HepG2 (cell line): ENCODE results near the gene ZNF302. TPM values are rescaled to one million over a fixed set of nuclear protein-coding genes. Genes with fewer than 3 reads are reported as not detected.

Source experiments
- E2F2 ChIP-seq: sonication (generic); formaldehyde crosslinking; IDR thresholded peaks from 2 replicates; pipeline ENCODE4 v1.4.0; 2020; ENCODE audit warnings: missing genetic modification reagents, borderline replicate concordance
- EED ChIP-seq: sonication (generic); formaldehyde crosslinking; IDR thresholded peaks from 2 replicates; pipeline ENCODE4 v1.5.0; 2020; ENCODE audit warnings: mild to moderate bottlenecking, missing genetic modification reagents
- EHMT2 ChIP-seq: fragments of 200-600 bp; sonication (generic); IDR thresholded peaks from 2 replicates; pipeline ENCODE4 v1.7.0; 2017; ENCODE audit warnings: antibody characterized with exemption, low read depth, low read length, borderline replicate concordance
- GATAD2A ChIP-seq: IDR thresholded peaks from 2 replicates; pipeline ENCODE4 v1.6.1; 2016
- GTF2F1 ChIP-seq: fragments of 150-350 bp; IDR thresholded peaks from 2 replicates; pipeline ENCODE4 v1.6.1; 2014; ENCODE audit warnings: low read length
- HBP1 ChIP-seq: IDR thresholded peaks from 2 replicates; pipeline ENCODE4 v1.6.1; 2016; ENCODE audit warnings: low read depth, control low read depth
- HMGA1 ChIP-seq: sonication (generic); formaldehyde crosslinking; conservative IDR thresholded peaks from 2 replicates; pipeline ENCODE4 v1.4.0; 2020; ENCODE audit warnings: missing genetic modification reagents
- HNF1A ChIP-seq, 2 experiments: sonication (generic) in 1 of 2; formaldehyde crosslinking in 1 of 2; IDR thresholded peaks; 2 replicates each; pipeline versions ENCODE4 v1.4.0 to v1.6.1; 2016 to 2020; ENCODE audit warnings: borderline replicate concordance in 1 of 2, low read depth in 1 of 2, mild to moderate bottlenecking in 1 of 2, missing genetic modification reagents in 1 of 2
- HNF4G ChIP-seq, 2 experiments: sonication (generic) in 1 of 2; formaldehyde crosslinking in 1 of 2; IDR thresholded peaks; 2 replicates each; pipeline versions ENCODE4 v1.4.0 to v1.6.1; 2011 to 2020; ENCODE audit warnings: borderline replicate concordance in 2 of 2, low read depth in 2 of 2, mild to moderate bottlenecking in 2 of 2, low read length in 1 of 2, missing genetic modification reagents in 1 of 2, moderate library complexity in 1 of 2
- HNRNPK ChIP-seq: fragments of 200-400 bp; formaldehyde crosslinking; IDR thresholded peaks from 2 replicates; pipeline ENCODE4 v1.6.1; 2018; ENCODE audit warnings: low read length, low read depth, moderate library complexity, mild to moderate bottlenecking; ENCODE audit not compliant: poor library complexity, severe bottlenecking
- HOXA3 ChIP-seq: sonication (generic); formaldehyde crosslinking; IDR thresholded peaks from 2 replicates; pipeline ENCODE4 v1.5.0; 2020; ENCODE audit warnings: missing genetic modification reagents
- KLF16 ChIP-seq, 2 experiments: sonication (generic) in 1 of 2; formaldehyde crosslinking in 1 of 2; IDR thresholded peaks; 2 replicates each; pipeline versions ENCODE4 v1.6.1 to v1.8.0; 2016 to 2023; ENCODE audit warnings: missing genetic modification reagents in 2 of 2, missing compliant biosample characterization in 1 of 2
- MIER3 ChIP-seq: IDR thresholded peaks from 2 replicates; pipeline ENCODE4 v1.6.1; 2016; ENCODE audit warnings: missing compliant biosample characterization, borderline replicate concordance
- MIXL1 ChIP-seq: IDR thresholded peaks from 2 replicates; pipeline ENCODE4 v1.6.1; 2016
- TARDBP ChIP-seq: sonication (generic); formaldehyde crosslinking; IDR thresholded peaks from 2 replicates; pipeline ENCODE4 v1.8.0; 2022; ENCODE audit warnings: mild to moderate bottlenecking, missing genetic modification reagents
- WIZ ChIP-seq: sonication (generic); formaldehyde crosslinking; IDR thresholded peaks from 2 replicates; pipeline ENCODE4 v1.5.1; 2020; ENCODE audit warnings: mild to moderate bottlenecking, missing genetic modification reagents
- ZHX1 ChIP-seq: sonication (generic); formaldehyde crosslinking; IDR thresholded peaks from 2 replicates; pipeline ENCODE4 v1.8.1; 2022; ENCODE audit warnings: low read depth, mild to moderate bottlenecking, missing genetic modification reagents
- ZNF232 ChIP-seq: sonication (generic); formaldehyde crosslinking; IDR thresholded peaks from 2 replicates; pipeline ENCODE4 v1.4.0; 2020; ENCODE audit warnings: missing genetic modification reagents, borderline replicate concordance
- ZNF317 ChIP-seq: sonication (generic); formaldehyde crosslinking; IDR thresholded peaks from 2 replicates; pipeline ENCODE4 v1.5.0; 2020; ENCODE audit warnings: mild to moderate bottlenecking, missing genetic modification reagents
- ZNF644 ChIP-seq: IDR thresholded peaks from 2 replicates; pipeline ENCODE4 v1.6.1; 2016; ENCODE audit warnings: low read depth
- ZNF891 ChIP-seq: sonication (generic); formaldehyde crosslinking; IDR thresholded peaks from 2 replicates; pipeline ENCODE4 v1.5.0; 2020; ENCODE audit warnings: mild to moderate bottlenecking, missing genetic modification reagents
- polyA plus RNA-seq, 8 experiments: library from polyadenylated mRNA; depleted of rRNA in 3 of 8; stranded (reverse) in 7 of 8; unstranded in 1 of 8; fragments of >200 nt; fragmentation: Illumina TruSeq in 4 of 8; extraction: Trizol in 4 of 8; gene quantifications; 2 replicates each; pipeline versions ENCODE4 v1.2.1 to v1.2.3, GENCODE V29; 2011 to 2016; ENCODE audit warnings: low read depth in 4 of 8, missing spikeins in 1 of 8, mixed read lengths in 1 of 8; ENCODE audit not compliant: insufficient read depth in 1 of 8
- total RNA-seq, 5 experiments: library from RNA; depleted of rRNA; stranded (reverse); fragments of >200 nt; fragmentation: Illumina TruSeq; extraction: Trizol; gene quantifications; 2 replicates each; pipeline ENCODE4 v1.2.3, GENCODE V29; 2016; ENCODE audit warnings: low read depth in 1 of 5

ZNF302 gene
- total and polyA plus RNA-seq, 2 of the 13 experiments (the other 11 are each of a cell fraction or from before 2014, with no cell fraction given): not detected

GRCh38 chr19:34673590-34673989, 3.9 kb upstream of the ZNF302 start (continued):
- TF ChIP-seq HBP1 (CRISPR knock-in tag): no peak
- TF ChIP-seq ZNF891 (CRISPR knock-in tag): no peak
- 0 out of 2 replicates have a peak, but pooled peaks have one; percentile 26 for TF ChIP-seq ZNF232 (CRISPR knock-in tag)
- peak; percentile 21; the same call in 1 of the 2 replicates for TF ChIP-seq TARDBP (CRISPR knock-in tag)
- TF ChIP-seq HNF1A (IDR thresholded peaks at IDR 0.05; ENCODE audit: low read depth): no peak
- no peak for TF ChIP-seq HNF1A (CRISPR knock-in tag; IDR thresholded peaks at IDR 0.05; ENCODE audit: borderline replicate concordance)
- TF ChIP-seq EED (CRISPR knock-in tag): no peak
- peak; percentile 59; the same call in 1 of the 2 replicates for TF ChIP-seq ZNF317
- peak; percentile 62; the same call in 1 of the 2 replicates for TF ChIP-seq WIZ
- peak; percentile 98 for TF ChIP-seq ZNF644 (CRISPR knock-in tag)
- peak; percentile 55; the same call in 1 of the 2 replicates for TF ChIP-seq MIER3
- TF ChIP-seq HMGA1 (CRISPR knock-in tag): no peak
- TF ChIP-seq ZHX1: no peak
- TF ChIP-seq E2F2 (CRISPR knock-in tag): no peak
- TF ChIP-seq HOXA3 (CRISPR knock-in tag): 0 out of 2 replicates have a peak, but pooled peaks have one; percentile 26
- no peak for TF ChIP-seq MIXL1 (CRISPR knock-in tag)
- TF ChIP-seq KLF16 (CRISPR knock-in tag; IDR thresholded peaks at IDR 0.05): 0 out of 4 replicates have a peak, but pooled peaks of 1 of the 2 experiments have one; percentile 38
- TF ChIP-seq GTF2F1: no peak
- TF ChIP-seq HNRNPK: no peak
- peak; percentile 96 for TF ChIP-seq EHMT2
- TF ChIP-seq GATAD2A (CRISPR knock-in tag): peak; percentile 87
- peak; percentile 83 for TF ChIP-seq HNF4G (IDR thresholded peaks at IDR 0.05; ENCODE audit: borderline replicate concordance, low read depth, low read length)
- TF ChIP-seq HNF4G (CRISPR knock-in tag; IDR thresholded peaks at IDR 0.05; ENCODE audit: borderline replicate concordance, low read depth): no peak; the same call in 1 of the 2 replicates
